Testis (tissue), 3 donors: ENCODE results near the gene NUCB1. TPM values are rescaled to one million over a fixed set of nuclear protein-coding genes. Genes with fewer than 3 reads are reported as not detected.

ENCODE experiments used
- DNase-seq: peaks from one replicate; pipeline ENCODE4 v3.0.0-alpha.2; 2019
- H3K27ac ChIP-seq, 2 donors: fragments of 200-600 bp; sonication (generic); one replicate each; pipeline ENCODE4 v1.5.1; 2019
- H3K27me3 ChIP-seq: fragments of 200-600 bp; sonication (generic); one replicate; pipeline ENCODE4 v1.5.1; 2019
- H3K36me3 ChIP-seq: fragments of 200-600 bp; sonication (generic); one replicate; pipeline ENCODE4 v1.5.1; 2017; ENCODE audit warnings: low read depth; ENCODE audit errors: missing control alignments
- H3K4me1 ChIP-seq: fragments of 200-600 bp; sonication (generic); one replicate; pipeline ENCODE4 v1.5.1; 2019
- H3K4me3 ChIP-seq, 2 donors: fragments of 200-600 bp; sonication (generic); one replicate each; pipeline ENCODE4 v1.5.1; 2017 to 2019
- H3K9me3 ChIP-seq: fragments of 200-600 bp; sonication (generic); one replicate; pipeline ENCODE4 v1.5.1; 2017
- CTCF ChIP-seq, 3 experiments: fragments of 450-650 bp in 2 of 3; fragments of 200-600 bp in 1 of 3; sonication (generic) in 1 of 3; IDR thresholded peaks; one replicate each; pipeline ENCODE4 v1.5.1; 2016 to 2019; ENCODE audit warnings: antibody characterized with exemption in 3 of 3, mild to moderate bottlenecking in 2 of 3, moderate library complexity in 1 of 3
- POLR2A ChIP-seq: fragments of 450-650 bp; IDR thresholded peaks from one replicate; pipeline ENCODE4 v1.6.1; 2017; ENCODE audit warnings: antibody characterized with exemption, mild to moderate bottlenecking, moderate library complexity
- WGBS, 2 donors: methylation state at CpG; one replicate each; pipeline ENCODE4 v1.1.5; 2018; 5-methylcytosine and 5-hydroxymethylcytosine counted together
- intact Hi-C: fragments of 100-400 bp; cut with DNase I; formaldehyde crosslinking; loops from one replicate; pipeline ENCODE4 v1.15.1; 2023; ENCODE audit warnings: low total_unique reads
- polyA plus RNA-seq: library from polyadenylated mRNA; stranded (reverse); fragments of 350-450 nt; fragmentation: Illumina TruSeq; extraction: RNeasy Lipid Tissue Mini Kit (QIAGEN cat#74804); gene quantifications from one replicate; pipeline ENCODE4 v1.2.3, GENCODE V29; 2014; ENCODE audit warnings: low read depth, low replicate concordance; ENCODE audit not compliant: insufficient read depth
- total RNA-seq, 2 donors: library from RNA; depleted of rRNA; stranded (reverse); fragments of >200 nt; gene quantifications; one replicate each; pipeline ENCODE4 v1.2.3, GENCODE V29; 2016

Gene NUCB1
- total and polyA plus RNA-seq, 3 donors from 2014 or later: 136 to 208 (median 139) TPM

- Histone ChIP-seq H3K9me3 (no peaks in the 10 kb centered on the region), H3K27me3 (no peaks in the 10 kb centered on the region), H3K4me3 (no peak overlapping the region), H3K27ac (no peak overlapping the region), H3K4me1 (peaks cover 11% of the 10 kb centered on the region), H3K36me3 (no peaks in the 10 kb centered on the region)
- TF ChIP-seq POLR2A (no peak), CTCF (IDR thresholded peaks at IDR 0.05) (no peak)
- DNase-seq: no peak
- WGBS, 2 donors: 73 to 80% methylated on average over 7 of the region's 7 CpGs
- intact Hi-C loops: no loop called here
Measured at GRCh38 chr19:48862827-48863226, 37.3 kb upstream of the NUCB1 start.

GRCh38 chr19:48866692-48867091, 33.4 kb upstream of the NUCB1 start:
- Histone ChIP-seq H3K36me3 (no peaks in the 10 kb centered on the region), H3K27ac (peak overlapping the region; percentile 81 to 86), H3K9me3 (no peaks in the 10 kb centered on the region), H3K4me1 (peaks cover 25% of the 10 kb centered on the region), H3K4me3 (no peak overlapping the region), H3K27me3 (no peaks in the 10 kb centered on the region)
- DNase-seq: no peak
- TF ChIP-seq POLR2A: no peak
- no peak for TF ChIP-seq CTCF (IDR thresholded peaks at IDR 0.05)
- WGBS, 2 donors: 57 to 75% methylated on average over 5 to 6 of the region's 6 CpGs
- intact Hi-C loops: no loop called here

GRCh38 chr19:48867123-48867745, 32.9 kb upstream of the NUCB1 start:
- Histone ChIP-seq H3K4me1 (peaks cover 28% of the 10 kb centered on the region), H3K27me3 (no peaks in the 10 kb centered on the region), H3K27ac (peak overlapping the region; percentile 81 to 86), H3K36me3 (no peaks in the 10 kb centered on the region), H3K4me3 (peak overlapping the region in 1 of 2 donors; percentile 36), H3K9me3 (no peaks in the 10 kb centered on the region)
- intact Hi-C loops: no loop called here
- TF ChIP-seq CTCF (IDR thresholded peaks at IDR 0.05) (no peak), POLR2A (no peak)
- WGBS, 2 donors: 37 to 43% methylated on average over 8 to 14 of the region's 14 CpGs
- no peak for DNase-seq

GRCh38 chr19:48867746-48868113, 32.4 kb upstream of the NUCB1 start:
- 28 to 32% methylated on average over 6 to 7 of the region's 7 CpGs for WGBS, 2 donors
- no peak for DNase-seq
- no peaks in the 10 kb centered on the region for H3K27me3 ChIP-seq
- no peaks in the 10 kb centered on the region for H3K36me3 ChIP-seq
- TF ChIP-seq CTCF (IDR thresholded peaks at IDR 0.05): no peak
- TF ChIP-seq POLR2A: no peak
- peaks cover 28% of the 10 kb centered on the region for H3K4me1 ChIP-seq
- H3K9me3 ChIP-seq: no peaks in the 10 kb centered on the region
- intact Hi-C loops: no loop called here
- peak overlapping the region in 1 of 2 donors; percentile 36 for H3K4me3 ChIP-seq
- peak overlapping the region; percentile 81 to 86 for H3K27ac ChIP-seq
